Stimulated activated CD4-positive, alpha-beta T cell treated with anti-CD3 and anti-CD28 coated beads, Interleukin-15, amount 100 ng/mL, for 24 hours (primary cell): Measurements from ENCODE around the gene LRRC63.
A peak's percentile ranks its signal among the peaks of the same experiment; 100 is the strongest.
"Not testable (repeated sequence)": the region's sequence is repeated elsewhere in the genome, so short reads cannot be mapped to it uniquely, and the experiment has no call there.

Source experiments
- DNase-seq: peaks from one replicate; pipeline ENCODE4 v3.0.0-alpha.2; 2020

The LRRC63 gene

GRCh38 chr13:46182491-46182877 is 29.2 kb upstream of the LRRC63 start:
- no peak for DNase-seq

- no peak for DNase-seq
Measured at GRCh38 chr13:46183018-46183946, 28.4 kb upstream of the LRRC63 start.

GRCh38 chr13:46184277-46184699 is 27.4 kb upstream of the LRRC63 start:
- DNase-seq: peak; percentile 86

GRCh38 chr13:46185634-46186033 is 26.1 kb upstream of the LRRC63 start:
- no peak for DNase-seq

GRCh38 chr13:46192412-46192811 is 19.3 kb upstream of the LRRC63 start:
- DNase-seq: no peak

- no peak for DNase-seq
Measured at GRCh38 chr13:46195016-46195415, 16.7 kb upstream of the LRRC63 start.

- no peak for DNase-seq
Measured at GRCh38 chr13:46197299-46198048, 14.3 kb upstream of the LRRC63 start.

- no peak for DNase-seq
Measured at GRCh38 chr13:46198696-46199193, 13.0 kb upstream of the LRRC63 start.

GRCh38 chr13:46202188-46202795 is 9.4 kb upstream of the LRRC63 start:
- no peak for DNase-seq

GRCh38 chr13:46202966-46203365 is 8.8 kb upstream of the LRRC63 start:
- DNase-seq: no peak

GRCh38 chr13:46206143-46206542 is 5.6 kb upstream of the LRRC63 start:
- no peak for DNase-seq

GRCh38 chr13:46207828-46208227 is 3.9 kb upstream of the LRRC63 start:
- no peak for DNase-seq

GRCh38 chr13:46210362-46211083 is 1.2 kb upstream of the LRRC63 start:
- no peak for DNase-seq

GRCh38 chr13:46211116-46211482 is 629 bp upstream of the LRRC63 start:
- DNase-seq: peak; percentile 51

- DNase-seq: no peak
Measured at GRCh38 chr13:46213242-46213641, 1.5 kb downstream of the LRRC63 start.

- not testable (repeated sequence) for DNase-seq
Measured at GRCh38 chr13:46214741-46215140, 3.0 kb downstream of the LRRC63 start.

- DNase-seq: peak; percentile 6
Measured at GRCh38 chr13:46220234-46220633, 8.5 kb downstream of the LRRC63 start.

- DNase-seq: no peak
Measured at GRCh38 chr13:46229251-46229650, 17.5 kb downstream of the LRRC63 start.

GRCh38 chr13:46232281-46232680 is 20.6 kb downstream of the LRRC63 start:
- no peak for DNase-seq

- DNase-seq: no peak
Measured at GRCh38 chr13:46235286-46235685, 23.6 kb downstream of the LRRC63 start.

GRCh38 chr13:46265292-46265691 is 53.6 kb downstream of the LRRC63 start:
- no peak for DNase-seq

- no peak for DNase-seq
Measured at GRCh38 chr13:46267166-46267565, 55.4 kb downstream of the LRRC63 start.

- DNase-seq: no peak
Measured at GRCh38 chr13:46270416-46270815, 58.7 kb downstream of the LRRC63 start.
